ENCODE data around the gene MEMO1. TPM values are rescaled to one million over a fixed set of nuclear protein-coding genes. Genes with fewer than 3 reads are reported as not detected.

MEMO1 gene
- total RNA-seq, 2 donors from 2014 or later: 25.3 to 27.2 TPM

DNA sequence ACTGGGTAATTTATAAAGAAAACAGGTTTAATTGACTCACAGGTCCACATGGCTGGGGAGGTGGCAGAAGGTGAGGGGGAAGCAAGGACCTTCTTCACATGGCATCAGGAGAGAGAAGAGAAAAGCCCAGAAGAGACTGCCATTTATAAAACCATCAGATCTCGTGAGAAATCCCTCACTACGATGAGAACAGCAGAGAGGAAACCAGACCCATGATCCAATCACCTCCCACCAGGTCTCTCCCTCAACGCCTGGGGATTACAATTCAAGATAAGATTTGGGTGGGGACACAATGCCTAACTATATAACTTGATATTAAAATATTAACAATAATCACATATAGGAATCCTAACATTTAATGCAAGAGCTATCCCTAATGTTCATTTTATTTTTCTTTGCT lies 31.8 kb downstream of the MEMO1 start:
- peaks cover 2 to 14% of the 10 kb centered on the region in 2 donors for H3K4me1 ChIP-seq (ENCODE audit: control insufficient read depth in 1 of 2, low read depth in 2 of 2)
- no peaks in the 10 kb centered on the region for H3K36me3 ChIP-seq
- H3K27ac ChIP-seq: no peak overlapping the region
- H3K9me3 ChIP-seq: no peaks in the 10 kb centered on the region
- TF ChIP-seq, protein P1, sequence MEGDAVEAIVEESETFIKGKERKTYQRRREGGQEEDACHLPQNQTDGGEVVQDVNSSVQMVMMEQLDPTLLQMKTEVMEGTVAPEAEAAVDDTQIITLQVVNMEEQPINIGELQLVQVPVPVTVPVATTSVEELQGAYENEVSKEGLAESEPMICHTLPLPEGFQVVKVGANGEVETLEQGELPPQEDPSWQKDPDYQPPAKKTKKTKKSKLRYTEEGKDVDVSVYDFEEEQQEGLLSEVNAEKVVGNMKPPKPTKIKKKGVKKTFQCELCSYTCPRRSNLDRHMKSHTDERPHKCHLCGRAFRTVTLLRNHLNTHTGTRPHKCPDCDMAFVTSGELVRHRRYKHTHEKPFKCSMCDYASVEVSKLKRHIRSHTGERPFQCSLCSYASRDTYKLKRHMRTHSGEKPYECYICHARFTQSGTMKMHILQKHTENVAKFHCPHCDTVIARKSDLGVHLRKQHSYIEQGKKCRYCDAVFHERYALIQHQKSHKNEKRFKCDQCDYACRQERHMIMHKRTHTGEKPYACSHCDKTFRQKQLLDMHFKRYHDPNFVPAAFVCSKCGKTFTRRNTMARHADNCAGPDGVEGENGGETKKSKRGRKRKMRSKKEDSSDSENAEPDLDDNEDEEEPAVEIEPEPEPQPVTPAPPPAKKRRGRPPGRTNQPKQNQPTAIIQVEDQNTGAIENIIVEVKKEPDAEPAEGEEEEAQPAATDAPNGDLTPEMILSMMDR (IDR thresholded peaks at IDR 0.05): no peak
- ATAC-seq (ENCODE audit: insufficient number of reproducible peaks, low FRiP score, low read depth) (no peak), DNase-seq (ENCODE audit: low spot score) (no peak)
- H3K4me3 ChIP-seq: no peak overlapping the region
- no peaks in the 10 kb centered on the region for H3K27me3 ChIP-seq (replicated peaks; ENCODE audit: insufficient read depth)

DNA sequence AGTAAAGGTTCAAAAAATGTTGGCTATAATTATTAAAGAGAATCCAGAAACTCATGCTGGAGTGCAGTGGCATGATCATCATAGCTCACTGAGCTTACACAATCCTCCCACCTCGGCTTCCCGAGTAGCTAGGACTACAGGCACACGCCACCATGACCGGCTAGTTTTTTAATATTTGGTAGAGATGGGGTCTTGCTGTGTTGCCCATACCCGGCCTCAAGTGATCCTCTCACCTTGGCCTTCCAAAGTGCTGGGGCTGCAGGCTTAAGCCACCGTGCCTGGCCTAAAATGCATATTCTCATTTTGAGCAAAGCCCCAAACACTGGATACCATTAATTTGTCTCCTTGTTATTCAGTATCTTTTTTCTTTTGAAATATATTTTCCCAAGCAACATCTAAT lies 32.4 kb downstream of the MEMO1 start:
- TF ChIP-seq, protein P1 (IDR thresholded peaks at IDR 0.05): no peak
- H3K4me1 ChIP-seq (ENCODE audit: control insufficient read depth in 1 of 2, low read depth in 2 of 2): peaks cover 2 to 14% of the 10 kb centered on the region in 2 donors
- no peaks in the 10 kb centered on the region for H3K9me3 ChIP-seq
- ATAC-seq (ENCODE audit: insufficient number of reproducible peaks, low FRiP score, low read depth) (no peak), DNase-seq (ENCODE audit: low spot score) (no peak)
- H3K4me3 ChIP-seq: no peak overlapping the region
- no peaks in the 10 kb centered on the region for H3K27me3 ChIP-seq (replicated peaks; ENCODE audit: insufficient read depth)
- no peak overlapping the region for H3K27ac ChIP-seq
- H3K36me3 ChIP-seq: no peaks in the 10 kb centered on the region

DNA sequence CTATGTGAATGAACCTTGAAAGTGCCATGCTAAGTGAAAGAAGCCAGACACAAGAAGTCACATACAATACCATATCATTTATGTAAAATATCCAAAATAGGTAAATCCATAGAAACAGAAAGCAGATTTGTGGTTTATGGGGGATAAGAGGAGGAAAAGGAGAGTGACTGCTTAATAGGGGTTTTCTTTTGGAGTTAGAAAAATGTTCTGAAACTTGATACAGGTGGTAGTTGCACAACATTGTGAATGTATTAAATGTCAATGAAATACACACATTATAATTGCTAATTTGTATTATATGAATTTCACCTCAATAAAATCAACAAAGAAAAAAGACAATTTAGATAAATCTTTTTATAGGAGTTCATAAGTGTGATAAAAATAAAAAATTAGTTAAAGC lies 37.1 kb downstream of the MEMO1 start:
- TF ChIP-seq, protein P1 (IDR thresholded peaks at IDR 0.05): no peak
- no peak overlapping the region for H3K27ac ChIP-seq
- no peaks in the 10 kb centered on the region for H3K36me3 ChIP-seq
- H3K4me1 ChIP-seq (ENCODE audit: control insufficient read depth in 1 of 2, low read depth in 2 of 2): no peaks in the 10 kb centered on the region
- no peaks in the 10 kb centered on the region for H3K9me3 ChIP-seq
- H3K4me3 ChIP-seq: no peak overlapping the region
- ATAC-seq (ENCODE audit: insufficient number of reproducible peaks, low FRiP score, low read depth) (no peak), DNase-seq (ENCODE audit: low spot score) (no peak)
- H3K27me3 ChIP-seq (replicated peaks; ENCODE audit: insufficient read depth): no peaks in the 10 kb centered on the region

DNA sequence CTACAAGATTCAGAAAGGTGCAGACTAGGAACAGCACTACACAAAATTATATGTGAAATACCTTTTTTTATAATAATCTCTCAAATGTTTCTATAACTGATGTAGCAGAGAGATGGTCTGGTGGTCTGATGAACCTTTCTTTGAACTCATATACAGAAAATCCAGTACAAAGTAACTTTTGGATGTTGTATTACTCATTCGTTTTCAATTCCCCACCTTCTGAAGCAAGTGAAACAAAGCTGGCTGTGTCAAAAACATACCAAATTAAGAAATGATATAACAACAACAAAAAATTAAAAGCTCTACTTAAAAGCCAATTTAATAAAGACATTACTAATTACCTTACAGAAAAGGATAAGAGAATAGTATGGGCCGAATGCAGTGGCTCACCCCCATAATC lies 38.7 kb downstream of the MEMO1 start:
- H3K27me3 ChIP-seq (replicated peaks; ENCODE audit: insufficient read depth): no peaks in the 10 kb centered on the region
- H3K27ac ChIP-seq: no peak overlapping the region
- no peak overlapping the region for H3K4me3 ChIP-seq
- TF ChIP-seq, protein P1 (IDR thresholded peaks at IDR 0.05): no peak
- H3K36me3 ChIP-seq: no peaks in the 10 kb centered on the region
- DNase-seq (ENCODE audit: low spot score): no peak
- no peak for ATAC-seq (ENCODE audit: insufficient number of reproducible peaks, low FRiP score, low read depth)
- no peaks in the 10 kb centered on the region for H3K9me3 ChIP-seq
- H3K4me1 ChIP-seq (ENCODE audit: control insufficient read depth in 1 of 2, low read depth in 2 of 2): no peaks in the 10 kb centered on the region

- no peak for ATAC-seq (ENCODE audit: insufficient number of reproducible peaks, low FRiP score, low read depth)
- Histone ChIP-seq H3K27me3 (replicated peaks; ENCODE audit: insufficient read depth) (no peaks in the 10 kb centered on the region), H3K9me3 (no peaks in the 10 kb centered on the region), H3K27ac (no peak overlapping the region), H3K4me3 (no peak overlapping the region), H3K4me1 (ENCODE audit: control insufficient read depth in 1 of 2, low read depth in 2 of 2) (no peaks in the 10 kb centered on the region), H3K36me3 (peaks cover 1% of the 10 kb centered on the region)
- no peak for DNase-seq (ENCODE audit: low spot score)
- TF ChIP-seq, protein P1 (IDR thresholded peaks at IDR 0.05): no peak
These were observed 41.6 kb downstream of the MEMO1 start for GRCh38 chr2:31969178-31969577.

Data from thoracic aorta (tissue), 2 donors.